NOMO-1 treated with DMSO at 0.1 percent for 48 hours (cell line): Measurements from ENCODE around the gene SCARB2.
A peak's percentile ranks its signal among the peaks of the same experiment; 100 is the strongest.

Experiments
- DNase-seq: peaks from one replicate; lab custom pipeline; 2025; ENCODE audit not compliant: unreplicated experiment; lab: John Stamatoyannopoulos, UW

The SCARB2 gene

DNA sequence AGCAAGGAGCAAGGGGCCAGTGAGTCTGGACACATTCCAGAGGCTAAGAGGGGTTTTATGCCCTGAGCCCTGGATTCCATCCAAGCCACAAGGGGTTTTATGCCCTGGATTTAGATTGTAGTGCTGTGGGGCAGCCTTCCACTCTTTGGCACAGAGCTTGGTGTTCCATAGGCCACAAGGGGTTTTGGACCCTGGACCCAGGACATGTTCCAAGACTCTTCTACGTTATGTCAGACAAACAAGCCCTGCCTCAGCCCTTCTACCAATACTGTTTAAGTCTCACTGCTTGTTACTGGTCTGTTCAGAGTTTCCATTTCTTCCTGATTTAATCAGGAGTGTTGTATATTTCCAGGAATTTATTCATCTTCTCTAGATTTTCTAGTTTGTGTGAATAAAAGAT is 12.8 kb upstream of the SCARB2 start:
- DNase-seq, result no peak

DNA sequence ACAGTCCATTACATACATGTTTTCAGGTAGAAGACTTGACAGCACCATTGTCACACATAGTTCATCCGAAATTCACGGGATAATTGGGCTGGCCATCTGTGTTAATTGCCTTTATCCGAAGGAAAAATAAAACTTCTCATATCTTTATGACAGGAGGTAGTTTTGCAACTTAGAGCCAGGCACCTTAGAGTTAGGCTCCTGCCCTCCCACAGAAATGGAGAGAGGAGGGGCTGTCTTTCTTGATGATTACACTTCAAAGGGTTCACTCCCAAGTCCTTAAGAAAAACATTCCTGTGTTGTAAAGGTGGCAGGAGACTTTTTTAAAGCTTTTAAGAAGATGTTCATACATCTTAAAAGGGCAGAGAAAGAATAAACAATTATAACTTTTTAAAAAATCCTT is 10.5 kb upstream of the SCARB2 start:
- DNase-seq, result no peak

DNA sequence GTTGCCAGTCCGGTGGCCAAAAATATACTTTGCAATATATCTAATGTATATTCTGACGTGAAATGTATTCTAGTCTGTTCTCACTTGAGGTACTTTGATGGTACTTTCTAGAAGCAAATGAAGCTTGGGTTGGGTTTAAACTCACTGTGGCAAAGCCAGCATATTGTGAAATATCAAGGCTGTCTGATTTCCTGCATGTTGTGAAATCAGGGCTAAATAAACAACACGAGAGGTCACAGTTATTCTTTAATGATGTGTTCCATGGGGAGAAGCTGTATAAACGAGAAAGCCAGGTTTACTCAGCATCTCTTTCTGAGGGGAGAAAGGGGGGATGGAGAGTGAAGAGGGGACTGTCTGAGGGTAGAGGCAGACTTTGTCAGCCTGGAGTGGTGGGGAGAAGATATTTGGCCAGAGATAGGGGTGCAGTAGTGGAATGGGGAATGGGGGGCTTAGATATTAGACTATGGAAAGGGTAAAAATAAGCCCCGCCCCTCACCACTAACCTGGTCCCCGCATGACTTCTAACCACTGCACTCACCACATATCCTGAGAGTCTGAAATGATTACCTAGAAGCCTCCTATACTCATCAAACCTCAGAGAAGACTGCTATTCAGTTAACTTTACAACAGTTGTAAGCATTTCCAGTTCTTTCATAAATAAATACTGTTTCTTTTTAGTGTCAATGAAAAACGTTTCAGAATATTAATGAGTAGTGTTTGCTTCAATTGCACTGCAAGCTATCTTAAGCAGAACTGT is 5.9 kb upstream of the SCARB2 start:
- DNase-seq, result peak; percentile 65

DNA sequence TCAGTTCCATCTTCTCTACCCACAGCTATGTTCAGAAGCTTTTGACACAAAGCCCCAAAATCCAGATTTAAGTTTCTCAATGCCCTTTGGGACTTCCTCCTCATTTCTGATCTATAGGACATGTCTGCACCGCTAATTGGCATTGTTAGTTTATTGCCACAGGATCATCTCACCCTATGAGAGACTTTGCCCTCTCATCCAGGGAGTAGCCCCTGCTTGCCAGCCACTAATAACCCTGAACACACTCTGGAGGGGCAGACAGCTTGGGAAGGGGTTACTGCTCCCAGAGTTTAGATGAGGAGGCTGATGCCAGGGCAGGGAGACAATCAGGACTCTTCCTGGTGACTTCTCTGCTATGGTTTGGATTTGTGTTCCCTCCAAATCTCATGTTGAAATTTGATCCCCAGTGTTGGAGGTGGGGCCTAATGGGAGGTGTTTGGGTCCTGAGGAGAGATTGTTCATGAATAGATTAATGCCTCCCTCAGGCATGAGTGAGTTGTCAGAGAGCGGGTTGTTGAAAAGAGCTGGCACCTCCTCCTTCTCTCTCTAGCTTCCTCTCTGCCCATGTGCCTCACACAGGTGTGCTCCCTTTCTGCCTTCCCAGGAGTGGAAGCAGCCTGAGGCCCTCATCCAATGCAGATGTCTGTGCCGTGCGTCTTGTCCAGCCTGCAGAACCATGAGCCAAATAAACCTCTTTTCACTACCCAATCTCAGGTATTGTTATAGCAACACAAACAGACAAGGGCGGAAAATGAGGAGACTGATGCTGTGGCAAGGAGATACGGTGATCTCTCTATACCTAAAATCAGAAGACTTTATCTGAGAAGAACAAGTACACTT is 3.6 kb upstream of the SCARB2 start:
- DNase-seq, result no peak

DNA sequence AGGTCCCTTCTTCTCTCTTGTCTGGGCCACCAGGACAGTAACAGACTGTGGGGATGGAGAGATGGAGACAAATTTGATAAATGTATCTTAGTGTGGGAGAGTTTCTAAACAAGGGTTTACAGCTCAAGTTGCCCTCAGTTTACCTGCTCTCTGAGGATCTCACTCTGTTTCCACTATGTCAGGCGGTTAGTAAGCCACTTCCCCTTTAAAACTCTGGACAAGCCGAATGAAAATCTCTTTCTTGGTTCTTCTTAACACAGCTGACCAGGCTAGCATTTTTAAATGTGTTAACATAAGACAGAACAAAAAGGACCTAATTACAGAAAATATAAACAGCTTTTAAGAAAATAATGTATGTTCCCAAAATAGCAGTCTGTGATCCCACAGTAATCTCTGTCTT is 2.9 kb upstream of the SCARB2 start:
- DNase-seq, result no peak

DNA sequence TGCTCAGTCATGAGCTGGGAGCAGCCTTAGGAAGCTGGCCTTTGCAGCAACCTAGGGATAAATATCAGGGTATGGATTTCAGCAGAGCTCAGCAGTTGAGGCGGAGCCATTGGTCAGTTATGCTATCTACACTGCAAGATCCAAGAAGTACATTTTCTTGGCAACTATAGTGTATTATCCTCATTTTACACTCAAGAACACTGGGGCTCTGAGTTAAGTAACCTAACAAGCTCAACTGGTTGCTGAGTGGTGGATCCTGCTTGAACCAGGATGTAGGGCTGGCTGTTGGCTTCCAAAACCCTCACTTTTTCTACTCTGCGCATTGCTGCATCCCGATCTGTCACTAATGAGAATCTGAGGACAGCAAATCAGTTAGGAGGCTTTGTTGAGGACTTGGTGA is 1.5 kb upstream of the SCARB2 start:
- DNase-seq, result no peak

DNA sequence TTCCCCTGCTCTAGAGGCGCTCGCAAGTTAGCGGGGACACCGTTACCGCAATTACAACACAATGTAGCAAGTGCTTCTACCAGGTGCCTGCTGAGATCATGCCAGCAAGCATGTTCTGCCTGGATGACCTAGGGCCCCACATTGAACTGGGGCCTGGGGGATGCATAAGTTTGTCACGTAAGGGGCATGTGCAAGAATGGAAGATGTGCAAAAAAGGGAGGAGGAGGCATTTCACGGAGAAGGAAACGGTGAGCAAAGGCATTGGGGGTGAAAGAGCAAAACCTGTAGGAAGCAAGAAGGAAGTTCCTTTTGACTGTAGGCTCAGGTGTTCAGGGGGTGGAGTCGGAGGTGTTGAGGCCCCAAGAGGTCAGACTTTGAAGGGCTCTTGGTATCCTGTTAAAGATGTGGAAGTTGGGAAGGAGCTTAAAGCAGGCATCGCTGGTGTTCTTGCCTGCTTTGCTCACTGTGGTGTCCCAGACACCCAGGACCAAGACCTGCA is 602 bp upstream of the SCARB2 start:
- peak; percentile 62 for DNase-seq

DNA sequence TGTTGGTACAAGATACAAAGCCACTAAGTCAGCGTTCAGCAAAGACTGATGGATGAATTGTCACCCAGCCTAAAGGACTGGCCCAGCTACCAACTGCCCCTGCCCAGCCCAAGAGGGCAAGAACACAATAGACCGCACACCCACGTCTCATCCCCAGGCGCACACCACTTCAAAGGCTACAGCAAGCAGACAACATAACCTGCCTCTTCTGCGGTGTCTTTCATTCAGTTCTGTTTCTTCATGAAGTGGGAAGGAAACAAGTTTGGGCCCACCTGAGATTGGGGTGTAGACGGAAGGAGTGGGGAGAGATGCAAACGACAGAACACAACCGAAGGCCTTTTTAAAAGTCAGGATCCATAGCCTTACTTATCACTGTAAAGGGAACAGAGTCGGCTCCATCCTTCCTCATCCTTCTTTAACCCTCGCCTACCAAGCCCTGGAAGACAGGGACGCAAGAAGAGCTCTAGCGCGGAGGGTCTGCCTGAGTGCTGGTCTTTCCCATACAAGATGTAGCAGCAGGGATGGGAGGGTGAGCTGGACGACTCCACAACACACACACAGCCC is 691 bp downstream of the SCARB2 start:
- DNase-seq, result no peak

DNA sequence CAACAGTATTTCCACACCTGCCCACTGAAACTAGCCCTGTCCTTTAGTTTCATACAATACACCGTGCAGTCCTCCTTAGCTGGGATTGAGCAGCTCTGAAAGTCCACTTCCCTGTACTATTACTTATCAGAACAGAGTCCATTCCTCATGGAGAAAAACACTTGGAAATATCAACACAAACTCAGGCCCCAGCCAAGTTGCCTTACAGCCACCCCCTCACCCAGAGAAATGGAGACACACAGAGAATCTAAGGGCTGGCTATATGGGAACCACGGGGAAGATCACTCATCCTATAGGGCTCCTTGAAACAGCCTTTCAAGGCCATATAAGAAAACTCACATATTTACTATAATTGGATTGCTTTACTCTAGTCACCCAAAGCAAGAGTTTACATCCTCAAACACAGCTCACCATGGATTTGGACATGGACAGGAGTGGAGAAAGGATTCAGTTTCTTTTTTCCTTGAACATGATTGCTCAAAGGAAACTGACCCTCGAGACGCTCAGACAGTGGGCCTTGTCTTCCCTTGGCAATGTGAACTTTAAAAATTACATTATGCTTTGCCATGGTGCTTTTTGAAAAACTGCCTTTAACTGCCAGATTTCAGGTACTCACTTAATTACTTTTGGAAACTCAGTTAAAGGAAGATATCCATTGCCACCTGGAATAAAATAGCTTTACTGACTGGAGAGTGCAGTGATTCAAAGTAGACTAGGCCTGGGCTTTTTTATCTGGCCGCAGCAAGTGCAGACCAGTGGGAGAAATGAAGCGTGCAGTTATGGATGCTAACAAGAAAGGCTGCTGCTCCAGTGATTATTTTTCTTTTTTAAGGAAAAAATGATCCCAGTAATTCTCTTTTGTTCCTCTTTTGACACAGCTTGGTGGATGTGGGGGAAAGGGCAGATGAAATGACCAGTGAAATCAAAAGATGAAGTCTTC is 1.6 kb downstream of the SCARB2 start:
- DNase-seq, result no peak

DNA sequence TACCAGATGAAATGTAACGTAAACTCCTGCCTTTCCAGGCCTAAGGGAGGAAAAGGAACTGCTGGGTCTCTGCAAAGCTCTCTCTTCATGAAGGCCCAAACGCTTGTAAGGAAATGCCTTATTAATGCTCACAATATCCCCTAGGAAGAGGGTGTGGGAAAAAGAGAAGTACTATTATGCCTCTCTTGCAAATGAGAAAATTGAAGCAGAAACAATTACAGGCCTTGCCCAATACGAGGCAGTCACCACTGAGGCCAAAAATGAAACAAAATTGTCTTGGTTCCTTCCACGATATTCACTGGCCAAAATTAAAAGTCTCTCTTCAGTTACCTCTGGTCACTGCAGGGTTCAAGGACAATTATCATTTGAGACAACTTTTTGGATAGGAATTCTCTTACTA is 3.2 kb downstream of the SCARB2 start:
- peak; percentile 74 for DNase-seq

DNA sequence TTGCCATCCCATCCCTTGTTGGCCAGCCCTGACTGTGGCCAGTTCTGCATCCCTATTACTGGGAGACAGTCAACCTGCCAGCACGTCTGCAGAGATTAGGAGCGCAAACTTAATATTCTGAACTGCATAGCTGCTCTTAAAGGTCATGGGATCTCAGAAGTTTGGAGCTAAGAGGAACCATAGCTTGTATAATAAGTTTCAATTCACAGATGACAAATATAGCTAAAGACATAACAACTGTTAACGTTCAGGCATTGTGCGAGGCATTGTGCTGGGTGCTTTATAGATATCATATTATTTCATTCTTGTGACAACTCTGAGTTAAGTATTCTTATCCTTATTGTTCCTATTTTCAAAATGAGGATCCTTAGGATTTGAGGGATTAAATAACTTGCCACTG is 3.7 kb downstream of the SCARB2 start:
- no peak for DNase-seq

DNA sequence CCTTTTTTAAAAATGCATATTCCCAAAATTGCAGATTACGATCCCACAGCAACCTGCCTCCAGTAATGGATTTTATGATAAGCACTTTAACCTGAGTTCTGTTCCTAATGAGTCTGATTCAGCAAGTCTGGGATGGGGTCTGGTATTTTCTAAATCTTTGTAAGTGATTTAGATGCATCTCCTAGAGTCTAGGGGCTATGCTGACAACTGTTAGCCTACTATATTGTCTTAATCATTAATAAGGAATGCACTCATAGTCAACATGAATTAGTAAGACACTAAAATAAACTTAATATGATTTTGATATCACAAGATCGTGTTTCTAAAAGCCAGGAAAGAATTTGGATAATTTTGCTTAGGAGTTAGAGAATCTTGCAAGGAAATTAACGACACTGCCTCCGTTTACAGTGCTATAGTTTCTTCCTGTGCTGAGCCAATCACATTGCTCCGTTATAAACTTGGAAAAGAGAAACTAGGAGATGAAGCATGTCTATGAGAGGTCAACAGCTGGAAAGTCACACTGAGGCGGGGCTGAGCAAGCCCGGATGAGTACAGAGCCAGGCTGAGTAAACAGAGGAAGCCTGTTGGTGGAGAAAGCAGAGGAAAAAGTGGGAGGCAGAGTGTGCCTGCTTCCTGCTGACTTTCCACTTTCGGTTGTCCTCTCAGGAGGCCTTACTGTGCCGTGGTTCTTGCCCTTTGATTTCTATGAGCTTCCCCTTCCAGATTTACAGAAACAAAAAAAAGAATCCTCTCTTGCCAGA is 5.4 kb downstream of the SCARB2 start:
- no peak for DNase-seq

DNA sequence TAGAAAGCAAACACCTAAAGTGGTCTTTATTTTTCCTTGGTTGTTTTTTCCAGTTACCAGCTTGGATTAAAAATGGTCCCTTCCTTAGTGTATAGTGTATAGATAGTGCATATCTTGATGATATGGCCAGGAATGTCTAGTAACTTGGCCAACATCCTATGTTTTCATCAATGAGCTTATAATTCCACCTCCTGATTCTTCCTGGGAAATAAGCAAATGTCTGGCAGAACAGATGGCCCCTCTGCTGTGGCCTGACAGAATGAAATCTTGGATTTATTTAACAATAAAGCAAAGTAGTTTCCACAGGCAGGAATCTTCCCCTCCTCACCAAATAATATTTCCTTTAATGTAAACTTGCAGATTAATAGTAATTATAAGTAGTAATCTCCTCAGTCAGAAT is 6.1 kb downstream of the SCARB2 start:
- no peak for DNase-seq

DNA sequence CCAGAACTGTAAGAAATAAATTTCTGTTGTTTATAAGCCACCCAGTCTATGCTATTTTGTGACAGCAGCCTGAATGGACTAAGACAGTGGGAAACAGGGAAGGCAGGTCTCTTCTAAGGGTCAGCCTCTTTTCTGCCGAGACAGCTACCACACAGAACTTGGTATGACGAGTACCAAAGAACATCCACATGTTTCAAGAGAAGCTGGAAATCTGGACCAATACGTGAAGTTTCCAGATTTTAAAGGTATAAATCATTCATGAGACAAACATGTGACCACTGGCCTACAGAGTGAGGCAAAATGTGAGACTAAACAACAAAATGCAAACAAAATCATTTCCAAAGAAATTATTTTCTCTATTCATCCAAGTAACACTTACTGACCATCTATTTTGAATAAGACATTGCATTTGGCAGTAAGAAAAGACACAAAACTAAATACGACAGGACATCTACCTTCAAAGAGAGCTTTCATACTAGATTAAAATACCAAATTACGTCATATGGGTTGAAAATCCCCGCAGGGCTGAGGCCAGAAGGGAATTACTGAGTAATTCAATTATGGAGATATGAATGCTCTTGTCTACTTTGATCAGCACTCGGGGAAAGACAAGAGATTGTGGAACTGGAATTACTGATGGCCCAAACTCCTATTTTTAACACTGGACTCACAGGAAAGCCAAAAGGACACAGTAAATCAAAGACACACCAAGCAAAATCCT is 7.2 kb downstream of the SCARB2 start:
- DNase-seq, result no peak

DNA sequence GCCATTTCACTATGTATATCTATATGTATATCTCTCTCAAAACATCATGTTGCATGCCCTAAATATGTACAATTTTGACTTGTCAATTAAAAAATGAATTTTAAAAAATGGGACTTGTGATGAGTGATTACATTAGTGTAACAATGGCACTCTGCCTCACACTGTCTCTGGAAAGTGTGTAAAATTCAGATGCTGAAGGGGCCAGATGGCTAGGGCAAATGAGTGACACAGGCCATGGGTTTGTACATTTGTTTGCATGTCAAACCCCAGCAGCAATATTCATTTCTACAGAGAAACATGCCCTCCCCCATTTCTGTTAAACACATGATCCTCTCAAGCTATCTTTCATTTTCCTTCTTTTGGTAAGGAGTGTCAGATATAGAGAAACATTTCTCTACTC is 8.1 kb downstream of the SCARB2 start:
- DNase-seq, result no peak

DNA sequence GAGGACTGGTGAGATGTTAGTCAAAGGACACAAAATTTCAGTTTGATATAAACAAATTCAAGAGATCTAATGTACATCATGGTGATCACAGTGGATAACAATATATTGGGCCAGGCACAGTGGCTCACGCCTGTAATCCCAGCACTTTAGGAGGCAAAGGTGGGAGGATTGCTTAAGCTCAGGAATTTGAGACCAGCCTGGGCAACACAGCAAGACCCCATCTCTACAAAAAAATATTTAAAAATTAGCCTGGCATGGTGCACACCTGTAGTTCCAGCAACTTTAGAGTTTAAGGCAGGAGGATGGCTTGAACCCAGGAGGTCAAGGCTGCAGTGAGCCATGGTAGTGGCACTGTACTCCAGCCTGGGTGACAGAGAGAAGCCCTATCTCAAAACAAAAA is 8.7 kb downstream of the SCARB2 start:
- no peak for DNase-seq

DNA sequence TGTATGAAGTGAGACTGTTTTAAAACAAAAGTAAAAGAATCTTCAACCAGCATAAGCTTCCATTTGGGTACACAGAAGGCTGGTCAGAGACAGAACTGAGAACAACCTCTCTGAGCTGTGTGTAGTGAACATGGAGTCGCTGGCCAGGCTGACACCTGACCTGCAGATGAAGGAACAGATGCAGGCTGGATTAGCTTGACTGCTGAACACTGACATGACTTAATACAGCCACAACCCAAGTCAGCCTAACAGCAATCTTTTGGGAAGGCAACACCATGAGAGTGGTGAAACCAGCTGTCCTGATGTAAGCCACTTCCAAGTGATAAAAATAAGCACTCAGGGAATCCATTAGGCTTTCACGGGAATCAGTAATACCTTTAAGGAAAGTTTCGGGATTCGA is 10.1 kb downstream of the SCARB2 start:
- no peak for DNase-seq

DNA sequence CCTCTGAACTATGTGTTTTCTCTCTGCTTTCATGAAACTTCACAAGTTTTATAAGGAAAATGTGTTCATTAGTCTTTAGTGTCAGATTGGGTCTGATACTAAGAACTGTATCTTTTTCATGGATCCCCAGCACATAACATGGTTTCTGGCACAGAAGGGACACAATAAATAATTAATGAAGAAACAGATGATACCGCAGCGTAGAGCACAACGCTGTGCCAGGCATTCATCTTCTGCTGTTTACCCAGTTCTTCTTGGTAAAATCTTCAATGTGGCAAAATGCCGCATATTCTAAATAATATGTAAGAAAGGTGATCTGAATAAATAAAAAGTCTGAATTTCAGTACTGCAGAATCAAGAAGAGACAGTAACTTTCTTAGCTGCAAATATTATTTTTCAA is 12.3 kb downstream of the SCARB2 start:
- no peak for DNase-seq

DNA sequence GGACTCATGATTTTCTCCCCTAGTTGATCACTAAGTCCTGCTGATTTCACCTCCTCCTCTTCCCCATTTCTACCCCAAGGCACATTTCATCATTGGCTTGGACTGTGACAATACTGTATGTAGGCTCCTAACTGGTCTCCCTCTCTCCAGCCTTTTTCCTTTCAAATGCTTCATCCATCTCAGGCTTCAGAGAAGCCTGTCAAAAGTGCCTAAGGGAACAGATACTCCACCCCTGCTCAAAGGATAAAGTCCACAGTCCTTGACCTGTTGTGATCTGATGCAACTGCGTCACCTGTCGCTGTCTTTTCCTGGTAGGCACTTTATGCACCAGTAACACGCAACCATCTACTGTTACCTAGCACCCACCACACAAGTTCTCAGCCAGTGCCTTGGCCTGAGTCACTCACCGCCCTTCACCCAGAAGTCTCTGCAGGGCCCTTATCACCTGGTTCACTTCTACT is 12.8 kb downstream of the SCARB2 start:
- peak; percentile 39 for DNase-seq
